ENCODE measurements around the gene CES5A. TPM values are rescaled to one million over a fixed set of nuclear protein-coding genes. Genes with fewer than 3 reads are reported as not detected.

The CES5A gene
- total and polyA plus RNA-seq, 2 of the 4 experiments (the other 2 are of a cell fraction), result not detected

GRCh38 chr16:55822280-55822810 is 52.8 kb downstream of the CES5A start:
- intact Hi-C loops (cut with micrococcal nuclease), result no loop called here

More at GRCh38 chr16:55822280-55822810, 52.8 kb downstream of the CES5A start:
- no peak overlapping the region for H3K4ac ChIP-seq (ENCODE audit: low read depth, low read length)
- no peak overlapping the region for H2AK9ac ChIP-seq (replicated peaks; ENCODE audit: low read depth, low read length, poor library complexity)
- no peak overlapping the region for H3K18ac ChIP-seq (ENCODE audit: low read depth, low read length)
- no peaks in the 10 kb centered on the region for H3K27me3 ChIP-seq (ENCODE audit: control insufficient read depth, insufficient read depth, low read length)
- no peak overlapping the region for H3K23ac ChIP-seq (ENCODE audit: low read depth, low read length)
- CTCF ChIA-PET, result no interaction called here
- H4K5ac ChIP-seq (ENCODE audit: low read depth, low read length), result no peak overlapping the region
- no peak overlapping the region for H2AK5ac ChIP-seq (ENCODE audit: low read depth, low read length)
- WGBS, 2 experiments (ENCODE audit: extremely low coverage in 2 of 2, insufficient read length in 1 of 2), result 80% methylated on average over 1 of the region's 3 CpGs; no CpG with 5 or more reads in 1 of the 2 experiments
- no peak overlapping the region for H4K91ac ChIP-seq (ENCODE audit: insufficient read depth, low read depth, low read length)
- dilution Hi-C loops (cut with HindIII; ENCODE audit: low sequenced_read_pairs, unreplicated experiment) (no loop called here), in situ Hi-C loops (cut with MboI; ENCODE audit: low sequenced_read_pairs) (no loop called here)
- H3K79me1 ChIP-seq (ENCODE audit: low read depth in 1 of 2, low read length in 2 of 2), result no peaks in the 10 kb centered on the region
- POLR2A ChIA-PET (ENCODE audit: unreplicated experiment), result no interaction called here
- no peak overlapping the region for H2AFZ ChIP-seq (replicated peaks; ENCODE audit: low read length, poor library complexity)
- TF ChIP-seq FOS (IDR thresholded peaks at IDR 0.05; ENCODE audit: low read depth, low read length) (no peak), NFE2L2 (IDR thresholded peaks at IDR 0.05; ENCODE audit: low read depth, low read length) (no peak), SMC3 (IDR thresholded peaks at IDR 0.05; ENCODE audit: low read depth, low read length) (no peak), CEBPB (IDR thresholded peaks at IDR 0.05; ENCODE audit: low read depth, low read length) (no peak), RAD21 (IDR thresholded peaks at IDR 0.05; ENCODE audit: low read length) (no peak)
- TF ChIP-seq, protein P1, sequence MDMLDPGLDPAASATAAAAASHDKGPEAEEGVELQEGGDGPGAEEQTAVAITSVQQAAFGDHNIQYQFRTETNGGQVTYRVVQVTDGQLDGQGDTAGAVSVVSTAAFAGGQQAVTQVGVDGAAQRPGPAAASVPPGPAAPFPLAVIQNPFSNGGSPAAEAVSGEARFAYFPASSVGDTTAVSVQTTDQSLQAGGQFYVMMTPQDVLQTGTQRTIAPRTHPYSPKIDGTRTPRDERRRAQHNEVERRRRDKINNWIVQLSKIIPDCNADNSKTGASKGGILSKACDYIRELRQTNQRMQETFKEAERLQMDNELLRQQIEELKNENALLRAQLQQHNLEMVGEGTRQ (IDR thresholded peaks at IDR 0.05; ENCODE audit: low read depth, low read length), result no peak
- no peak overlapping the region for H3K27ac ChIP-seq (ENCODE audit: insufficient read depth, low read length)
- H3K4me1 ChIP-seq (ENCODE audit: control insufficient read depth, insufficient read depth, low read length), result no peaks in the 10 kb centered on the region
- no peak overlapping the region for H3K14ac ChIP-seq (replicated peaks; ENCODE audit: low read depth, low read length)
- H3K9me1 ChIP-seq (ENCODE audit: insufficient read depth, low read length), result no peaks in the 10 kb centered on the region
- H3K4me2 ChIP-seq (ENCODE audit: low read depth, low read length), result no peak overlapping the region
- H4K20me1 ChIP-seq (ENCODE audit: insufficient read depth, low read length), result no peaks in the 10 kb centered on the region
- BruUV-seq (replicated peaks), result no TSS peak
- H3K9me3 ChIP-seq (ENCODE audit: control insufficient read depth, insufficient read depth, low read length), result no peaks in the 10 kb centered on the region
- DNase-seq (no peak), ATAC-seq (ENCODE audit: low read depth) (no peak)
- no peak overlapping the region for H2BK15ac ChIP-seq (ENCODE audit: low read depth, low read length)
- H3K36me3 ChIP-seq (ENCODE audit: control insufficient read depth, insufficient read depth, low read length), result no peaks in the 10 kb centered on the region
- H3K4me3 ChIP-seq (ENCODE audit: insufficient read depth, low read depth, low read length), result no peak overlapping the region
- no peak overlapping the region for H2BK20ac ChIP-seq (ENCODE audit: low read depth, low read length)
- H2BK5ac ChIP-seq (ENCODE audit: low read depth, low read length, poor library complexity, severe bottlenecking), result no peak overlapping the region
- H3K9ac ChIP-seq (ENCODE audit: low read depth, low read length), result no peak overlapping the region
- H3K56ac ChIP-seq (ENCODE audit: extremely low read depth, insufficient read depth, low read length), result no peak overlapping the region
- H2BK120ac ChIP-seq (ENCODE audit: low read depth, low read length), result no peak overlapping the region
- no peak overlapping the region for H4K8ac ChIP-seq (ENCODE audit: low read depth in 2 of 2, low read length in 2 of 2)

Data from IMR-90 (cell line).